Measurements from ENCODE around the gene GPR146.

- no peak for TF ChIP-seq CTCF (IDR thresholded peaks at IDR 0.05)
- TF ChIP-seq POLR2A (IDR thresholded peaks at IDR 0.05), result no peak
These were observed 45.9 kb downstream of the GPR146 start for GRCh38 chr7:1090236-1090635.

All from lower leg skin (tissue), 3 donors.